Measurements from ENCODE around the gene RAMACL.
"Not testable (repeated sequence)": the region's sequence is repeated elsewhere in the genome, so short reads cannot be mapped to it uniquely, and the experiment has no call there.

- TF ChIP-seq CTCF, POLR2AphosphoS5 (IDR thresholded peaks at IDR 0.05): not testable (repeated sequence)
These were observed 48.1 kb upstream of the RAMACL start for GRCh38 chr6:166634581-166634980.

All from upper lobe of left lung (tissue), 4 donors.